Body of pancreas (tissue), 4 donors: Measurements from ENCODE around the gene RAB11FIP4.

Source experiments
- CTCF ChIP-seq, 7 experiments: fragments of 450-650 bp in 4 of 7; fragments of 200-600 bp in 3 of 7; sonication (generic) in 3 of 7; IDR thresholded peaks; one replicate each; pipeline ENCODE4 v1.5.1; 2016 to 2019; ENCODE audit warnings: antibody characterized with exemption in 7 of 7
- POLR2A ChIP-seq, 3 donors: fragments of 450-650 bp; IDR thresholded peaks; one replicate each; pipeline ENCODE4 v1.6.1; 2016; ENCODE audit warnings: antibody characterized with exemption in 3 of 3, mild to moderate bottlenecking in 2 of 3

GRCh38 chr17:31366088-31366487, 25.4 kb upstream of the RAB11FIP4 start:
- TF ChIP-seq POLR2A (IDR thresholded peaks at IDR 0.05) (no peak), CTCF (IDR thresholded peaks at IDR 0.05) (no peak)
